H1 (cell line): ENCODE results near the gene PSMB4. TPM values are rescaled to one million over a fixed set of nuclear protein-coding genes. Genes with fewer than 3 reads are reported as not detected.

Experiments used
- CBX8 ChIP-seq: fragments of 300-800, 300-1000 bp; sonication (generic); IDR thresholded peaks from 2 replicates; pipeline ENCODE4 v1.7.1; 2016; ENCODE audit warnings: low read depth, low read length, borderline replicate concordance
- CREB1 ChIP-seq: IDR thresholded peaks from 2 replicates; pipeline ENCODE4 v1.6.1; 2012; ENCODE audit warnings: inconsistent platforms
- E2F6 ChIP-seq: IDR thresholded peaks from 2 replicates; pipeline ENCODE4 v1.6.1; 2012; ENCODE audit warnings: inconsistent platforms
- GABPA ChIP-seq: IDR thresholded peaks from 2 replicates; pipeline ENCODE4 v1.6.1; 2011; ENCODE audit warnings: mild to moderate bottlenecking, low read length, moderate library complexity, borderline replicate concordance; ENCODE audit not compliant: insufficient read depth
- RNF2 ChIP-seq: fragments of 200-900, 300-1000 bp; sonication (generic); IDR thresholded peaks from 2 replicates; pipeline ENCODE4 v1.7.1; 2016; ENCODE audit warnings: borderline replicate concordance, low read depth, mild to moderate bottlenecking, antibody characterized with exemption, low read length; ENCODE audit not compliant: poor library complexity, severe bottlenecking; ENCODE audit errors: missing control alignments
- SIRT6 ChIP-seq: IDR thresholded peaks from one replicate; pipeline ENCODE4 v1.7.1; 2012; ENCODE audit warnings: low read length, inconsistent platforms
- SRF ChIP-seq: IDR thresholded peaks from 2 replicates; pipeline ENCODE4 v1.6.1; 2011; ENCODE audit warnings: mild to moderate bottlenecking, low read depth, low read length, moderate library complexity
- polyA plus RNA-seq, 7 experiments: library from polyadenylated mRNA; depleted of rRNA in 3 of 7; stranded (reverse) in 5 of 7; unstranded in 2 of 7; fragments of >200 nt in 5 of 7; fragments of 200-250 nt in 2 of 7; gene quantifications; 1 replicate in 5 of 7; 2 replicates in 1 of 7; 4 replicates in 1 of 7; pipeline versions ENCODE4 v1.2.1 to v1.2.3, GENCODE V29; 2011 to 2013; ENCODE audit warnings: missing spikeins in 2 of 7, mixed read lengths in 2 of 7
- total RNA-seq: library from RNA; stranded (reverse); fragmentation: NEBNext Ultra II Directional; extraction: Animal tissue kit (Norgen Biotek cat#: 25700); gene quantifications from 2 replicates; pipeline ENCODE4 v1.2.1, GENCODE V29; 2021

The PSMB4 gene
- total and polyA plus RNA-seq, 2 of the 8 experiments (the other 6 are each of a cell fraction or from before 2014, with no cell fraction given): 430 to 1,098 TPM

- no peak for TF ChIP-seq E2F6
- TF ChIP-seq CREB1: no peak
- no peak for TF ChIP-seq SIRT6
- TF ChIP-seq RNF2: no peak
- TF ChIP-seq CBX8: no peak
- TF ChIP-seq GABPA: no peak
- TF ChIP-seq SRF: no peak
Measured at GRCh38 chr1:151384584-151384983, 14.8 kb upstream of the PSMB4 start (continued).
